IMR-90 (cell line): ENCODE measurements around the gene PPP2R5E. TPM values are rescaled to one million over a fixed set of nuclear protein-coding genes. Genes with fewer than 3 reads are reported as not detected.
A peak's percentile ranks its signal among the peaks of the same experiment; 100 is the strongest.

Source experiments
- ATAC-seq: fragments of 200-7000 bp; cut with Tn5 transposase; 2 replicates; pipeline ENCODE4 v1.9.1; 2020; ENCODE audit warnings: low read depth, mild to moderate bottlenecking, moderate library complexity
- BruUV-seq: library from RNA; stranded (reverse); fragments of 400-500 nt; replicated peaks from 2 replicates; lab custom pipeline; 2021; lab: Mats Ljungman, UMichigan
- CTCF ChIA-PET: fragments of 300-600 bp; formaldehyde crosslinking; extraction: SDS; loops from one replicate; lab custom pipeline; 2021; ENCODE audit warnings: antibody characterized with exemption; lab: Yijun Ruan, JAX
- POLR2A ChIA-PET: fragments of 300-600 bp; sonication (Branson Sonifier 250); formaldehyde crosslinking; loops from one replicate; lab custom pipeline; 2022; ENCODE audit warnings: antibody characterized with exemption; ENCODE audit not compliant: unreplicated experiment; lab: Charles Lee
- DNase-seq: peaks from one replicate; pipeline ENCODE4 v3.0.0; 2013
- H2AFZ ChIP-seq: replicated peaks from 2 replicates; pipeline ENCODE3; 2013; ENCODE audit warnings: low read length, mild to moderate bottlenecking; ENCODE audit not compliant: poor library complexity
- H2AK5ac ChIP-seq: 2 replicates; pipeline ENCODE4 v1.6.1; 2013; ENCODE audit warnings: low read depth, low read length, inconsistent platforms
- H2AK9ac ChIP-seq: replicated peaks from 2 replicates; pipeline ENCODE3; 2013; ENCODE audit warnings: mild to moderate bottlenecking, low read depth, low read length, moderate library complexity; ENCODE audit not compliant: poor library complexity
- H2BK120ac ChIP-seq: 2 replicates; pipeline ENCODE4 v1.6.1; 2013; ENCODE audit warnings: low read depth, low read length, inconsistent platforms
- H2BK15ac ChIP-seq: 3 replicates; pipeline ENCODE4 v1.6.1; 2013; ENCODE audit warnings: low read depth, low read length, inconsistent platforms
- H2BK20ac ChIP-seq: 2 replicates; pipeline ENCODE4 v1.6.1; 2013; ENCODE audit warnings: low read depth, mild to moderate bottlenecking, inconsistent platforms, low read length, moderate library complexity
- H2BK5ac ChIP-seq: 2 replicates; pipeline ENCODE4 v1.6.1; 2013; ENCODE audit warnings: mild to moderate bottlenecking, low read depth, low read length, inconsistent platforms; ENCODE audit not compliant: poor library complexity, severe bottlenecking
- H3K14ac ChIP-seq: replicated peaks from 2 replicates; pipeline ENCODE4 v1.6.1; 2013; ENCODE audit warnings: low read depth, low read length, inconsistent platforms
- H3K18ac ChIP-seq: 2 replicates; pipeline ENCODE4 v1.6.1; 2013; ENCODE audit warnings: low read depth, low read length, control low read depth
- H3K23ac ChIP-seq: 2 replicates; pipeline ENCODE4 v1.6.1; 2013; ENCODE audit warnings: low read depth, low read length, inconsistent platforms
- H3K27ac ChIP-seq: 2 replicates; pipeline ENCODE4 v1.5.1; 2013; ENCODE audit warnings: mild to moderate bottlenecking, control low read depth, low read length; ENCODE audit not compliant: insufficient read depth
- H3K27me3 ChIP-seq: 2 replicates; pipeline ENCODE4 v1.6.1; 2013; ENCODE audit warnings: low read length; ENCODE audit not compliant: control insufficient read depth, insufficient read depth
- H3K36me3 ChIP-seq: 2 replicates; pipeline ENCODE4 v1.6.1; 2013; ENCODE audit warnings: low read length, mixed read lengths; ENCODE audit not compliant: control insufficient read depth, insufficient read depth
- H3K4ac ChIP-seq: 2 replicates; pipeline ENCODE4 v1.6.1; 2013; ENCODE audit warnings: low read depth, low read length, inconsistent platforms
- H3K4me1 ChIP-seq: 2 replicates; pipeline ENCODE4 v1.6.1; 2013; ENCODE audit warnings: low read length, mixed read lengths; ENCODE audit not compliant: control insufficient read depth, insufficient read depth
- H3K4me2 ChIP-seq: 2 replicates; pipeline ENCODE4 v1.6.1; 2013; ENCODE audit warnings: low read depth, mild to moderate bottlenecking, control low read depth, low read length, moderate library complexity
- H3K4me3 ChIP-seq: 2 replicates; pipeline ENCODE4 v1.5.1; 2013; ENCODE audit warnings: low read depth, mild to moderate bottlenecking, control low read depth, low read length, moderate library complexity; ENCODE audit not compliant: insufficient read depth
- H3K56ac ChIP-seq: 2 replicates; pipeline ENCODE4 v1.6.1; 2013; ENCODE audit warnings: low read length, inconsistent platforms; ENCODE audit not compliant: insufficient read depth; ENCODE audit errors: extremely low read depth
- H3K79me1 ChIP-seq, 2 experiments: 2 replicates each; pipeline ENCODE4 v1.6.1; 2013; ENCODE audit warnings: low read length in 2 of 2, inconsistent platforms in 1 of 2, low read depth in 1 of 2
- H3K9ac ChIP-seq: 2 replicates; pipeline ENCODE4 v1.6.1; 2013; ENCODE audit warnings: low read depth, low read length, control low read depth
- H3K9me1 ChIP-seq: 2 replicates; pipeline ENCODE4 v1.6.1; 2013; ENCODE audit warnings: low read length, inconsistent platforms; ENCODE audit not compliant: insufficient read depth
- H3K9me3 ChIP-seq: 2 replicates; pipeline ENCODE4 v1.6.1; 2013; ENCODE audit warnings: low read length; ENCODE audit not compliant: control insufficient read depth, insufficient read depth
- H4K20me1 ChIP-seq: 2 replicates; pipeline ENCODE4 v1.6.1; 2013; ENCODE audit warnings: low read length, inconsistent platforms; ENCODE audit not compliant: insufficient read depth
- H4K5ac ChIP-seq: 2 replicates; pipeline ENCODE4 v1.6.1; 2013; ENCODE audit warnings: mild to moderate bottlenecking, low read depth, low read length, control low read depth
- H4K8ac ChIP-seq, 2 experiments: 2 replicates each; pipeline ENCODE4 v1.6.1; 2013; ENCODE audit warnings: low read depth in 2 of 2, low read length in 2 of 2, control low read depth in 1 of 2, inconsistent platforms in 1 of 2
- H4K91ac ChIP-seq: 2 replicates; pipeline ENCODE4 v1.6.1; 2013; ENCODE audit warnings: low read depth, low read length, inconsistent platforms; ENCODE audit not compliant: insufficient read depth
- BHLHE40 ChIP-seq: fragments of 150-350 bp; IDR thresholded peaks from 2 replicates; pipeline ENCODE4 v1.6.1; 2016; ENCODE audit warnings: mild to moderate bottlenecking, low read depth, low read length
- CTCF ChIP-seq: conservative IDR thresholded peaks from 2 replicates; pipeline ENCODE4 v1.5.1; 2012; ENCODE audit warnings: mild to moderate bottlenecking, low read depth, low read length, improper control_type of control experiment
- ELK1 ChIP-seq: fragments of 150-350 bp; IDR thresholded peaks from 2 replicates; pipeline ENCODE4 v1.6.1; 2016; ENCODE audit warnings: low read depth, mild to moderate bottlenecking, low read length, moderate library complexity, borderline replicate concordance
- FOS ChIP-seq: fragments of 150-350 bp; IDR thresholded peaks from 2 replicates; pipeline ENCODE4 v1.6.1; 2016; ENCODE audit warnings: low read depth, low read length
- MAZ ChIP-seq: IDR thresholded peaks from 2 replicates; pipeline ENCODE4 v1.6.1; 2012; ENCODE audit warnings: low read depth, mild to moderate bottlenecking, low read length, improper control_type of control experiment, moderate library complexity, borderline replicate concordance
- MXI1 ChIP-seq: IDR thresholded peaks from 2 replicates; pipeline ENCODE4 v1.6.1; 2012; ENCODE audit warnings: low read depth, mild to moderate bottlenecking, low read length, moderate library complexity, borderline replicate concordance
- RCOR1 ChIP-seq: IDR thresholded peaks from 2 replicates; pipeline ENCODE4 v1.6.1; 2012; ENCODE audit warnings: mild to moderate bottlenecking, low read length, improper control_type of control experiment; ENCODE audit not compliant: insufficient replicate concordance
- RFX5 ChIP-seq: IDR thresholded peaks from 2 replicates; pipeline ENCODE4 v1.8.0; 2012; ENCODE audit warnings: low read depth, mild to moderate bottlenecking, low read length, moderate library complexity
- WGBS, 2 experiments: methylation state at CpG; one replicate each; pipeline versions ENCODE4 v1.1.5 to v1.1.7; 2013; ENCODE audit warnings: missing lambda C conversion rate in 2 of 2; ENCODE audit not compliant: insufficient read length in 1 of 2; ENCODE audit errors: extremely low coverage in 2 of 2; 5-methylcytosine and 5-hydroxymethylcytosine counted together
- dilution Hi-C: fragments of 300-500 bp; cut with HindIII; formaldehyde crosslinking; loops from one replicate; pipeline ENCODE4 v1.14.3; 2018; ENCODE audit warnings: low sequenced_read_pairs; ENCODE audit not compliant: unreplicated experiment
- in situ Hi-C: fragments of 300-500 bp; cut with MboI; formaldehyde crosslinking; loops from 3 replicates; pipeline ENCODE4 v1.14.3; 2019; ENCODE audit warnings: low sequenced_read_pairs, inconsistent platforms, mixed read lengths
- intact Hi-C: fragments of 100-400 bp; cut with micrococcal nuclease; formaldehyde crosslinking; loops from 2 replicates; pipeline ENCODE4 v1.10.0; 2022
- polyA plus RNA-seq, 3 experiments: library from polyadenylated mRNA; depleted of rRNA; stranded (reverse); fragments of >200 nt; gene quantifications; 2 replicates each; pipeline ENCODE4 v1.2.3, GENCODE V29; 2012; ENCODE audit warnings: low replicate concordance in 1 of 3
- total RNA-seq: library from RNA; depleted of rRNA; stranded (reverse); fragments of >200 nt; gene quantifications from 2 replicates; pipeline ENCODE4 v1.2.3, GENCODE V29; 2012

PPP2R5E gene
- total and polyA plus RNA-seq, 2 of the 4 experiments (the other 2 are of a cell fraction) = 9.7 to 12.2 TPM

- no peak overlapping the region for H3K18ac ChIP-seq
- ATAC-seq (no peak; the same call in 1 of the 2 replicates), DNase-seq (peak; percentile 19)
- no peak overlapping the region for H3K9ac ChIP-seq
- no peak overlapping the region for H4K5ac ChIP-seq
- H3K4me1 ChIP-seq = 0 out of 2 replicates have a peak, but pooled peaks cover 2% of the 10 kb centered on the region
- H4K8ac ChIP-seq = no peak overlapping the region
- no peak overlapping the region for H2BK15ac ChIP-seq
- dilution Hi-C loops = no loop called here
- H4K20me1 ChIP-seq = no peaks in the 10 kb centered on the region
- H3K56ac ChIP-seq = no peak overlapping the region
- peaks cover 4 to 5% of the 10 kb centered on the region in 2 experiments; a peak in 1 of 4 replicates for H3K79me1 ChIP-seq
- no peak overlapping the region for H3K4ac ChIP-seq
- peaks cover 3% of the 10 kb centered on the region for H3K36me3 ChIP-seq
- H3K9me1 ChIP-seq = no peaks in the 10 kb centered on the region
- ChIA-PET CTCF (no interaction called here), POLR2A (no interaction called here)
- H2AK9ac ChIP-seq = no peak overlapping the region
- intact Hi-C loops = no loop called here
- H2AK5ac ChIP-seq = no peak overlapping the region
- no peak overlapping the region for H2BK20ac ChIP-seq
- no peak overlapping the region for H4K91ac ChIP-seq
- H3K23ac ChIP-seq = no peak overlapping the region
- H2BK5ac ChIP-seq = peak overlapping the region; percentile 30
- H3K27ac ChIP-seq = no peak overlapping the region
- in situ Hi-C loops = loop anchor here (25.0 kb wide), 1 partner anchor 367 kb away; no protein-coding TSS in a partner anchor
- H2AFZ ChIP-seq = no peak overlapping the region
- no CpG with 5 or more reads among the region's 1 CpG for WGBS, 2 experiments
- no peak overlapping the region for H3K4me3 ChIP-seq
- H3K4me2 ChIP-seq = no peak overlapping the region
- H3K14ac ChIP-seq = no peak overlapping the region
- no peaks in the 10 kb centered on the region for H3K9me3 ChIP-seq
- no peaks in the 10 kb centered on the region for H3K27me3 ChIP-seq
- TF ChIP-seq CTCF (no peak), FOS (no peak), ELK1 (no peak), MAZ (no peak), BHLHE40 (no peak), MXI1 (no peak), RFX5 (no peak), RCOR1 (no peak)
- no peak overlapping the region for H2BK120ac ChIP-seq
- no TSS peak for BruUV-seq
Measured at GRCh38 chr14:63394841-63395240, 148.3 kb downstream of the PPP2R5E start.
